ENCODE measurements around the gene OBP2A. TPM values are rescaled to one million over a fixed set of nuclear protein-coding genes. Genes with fewer than 3 reads are reported as not detected.

Gene OBP2A
- total RNA-seq, 4 donors from 2014 or later = not detected

- no peak for TF ChIP-seq POLR2A (IDR thresholded peaks at IDR 0.05)
- TF ChIP-seq CTCF (IDR thresholded peaks at IDR 0.05) = no peak
- H3K36me3 ChIP-seq = no peaks in the 10 kb centered on the region
- 69 to 73% methylated on average over 9 to 14 of the region's 14 CpGs for WGBS, 2 donors
- H3K9me3 ChIP-seq = no peaks in the 10 kb centered on the region
- no peak overlapping the region for H3K4me3 ChIP-seq (replicated peaks in 1 of 3)
- DNase-seq = no peak
- intact Hi-C loops (cut with DNase I) = no loop called here
- H3K27me3 ChIP-seq = no peaks in the 10 kb centered on the region
- no peaks in the 10 kb centered on the region for H3K4me1 ChIP-seq
- no peak overlapping the region for H3K27ac ChIP-seq
Observed at GRCh38 chr9:135551031-135551430, 5.1 kb downstream of the OBP2A start.

GRCh38 chr9:135551456-135551855 lies 5.5 kb downstream of the OBP2A start:
- no peak for TF ChIP-seq POLR2A (IDR thresholded peaks at IDR 0.05)
- no peak for TF ChIP-seq CTCF (IDR thresholded peaks at IDR 0.05)
- no peaks in the 10 kb centered on the region for H3K9me3 ChIP-seq
- no peak overlapping the region for H3K27ac ChIP-seq
- H3K4me3 ChIP-seq (replicated peaks in 1 of 3) = no peak overlapping the region
- H3K4me1 ChIP-seq = no peaks in the 10 kb centered on the region
- WGBS, 2 donors = 91% methylated on average over 7 to 13 of the region's 13 CpGs
- no peaks in the 10 kb centered on the region for H3K36me3 ChIP-seq
- no peaks in the 10 kb centered on the region for H3K27me3 ChIP-seq
- intact Hi-C loops (cut with DNase I) = no loop called here
- no peak for DNase-seq

GRCh38 chr9:135552021-135552697 lies 6.2 kb downstream of the OBP2A start:
- DNase-seq = no peak
- WGBS, 2 donors = 74 to 75% methylated on average over 13 to 18 of the region's 18 CpGs
- intact Hi-C loops (cut with DNase I) = no loop called here
- H3K4me3 ChIP-seq (replicated peaks in 1 of 3) = no peak overlapping the region
- no peaks in the 10 kb centered on the region for H3K4me1 ChIP-seq
- no peaks in the 10 kb centered on the region for H3K36me3 ChIP-seq
- no peaks in the 10 kb centered on the region for H3K27me3 ChIP-seq
- no peaks in the 10 kb centered on the region for H3K9me3 ChIP-seq
- H3K27ac ChIP-seq = no peak overlapping the region
- TF ChIP-seq CTCF (IDR thresholded peaks at IDR 0.05) (no peak), POLR2A (IDR thresholded peaks at IDR 0.05) (no peak)

- no peak overlapping the region for H3K4me3 ChIP-seq (replicated peaks in 1 of 3)
- TF ChIP-seq CTCF (IDR thresholded peaks at IDR 0.05) (no peak), POLR2A (IDR thresholded peaks at IDR 0.05) (no peak)
- WGBS, 2 donors = 81 to 94% methylated on average over 14 to 18 of the region's 19 CpGs
- intact Hi-C loops (cut with DNase I) = no loop called here
- no peak for DNase-seq
- no peaks in the 10 kb centered on the region for H3K36me3 ChIP-seq
- no peaks in the 10 kb centered on the region for H3K9me3 ChIP-seq
- no peaks in the 10 kb centered on the region for H3K27me3 ChIP-seq
- no peak overlapping the region for H3K27ac ChIP-seq
- no peaks in the 10 kb centered on the region for H3K4me1 ChIP-seq
Observed at GRCh38 chr9:135552698-135553171, 6.8 kb downstream of the OBP2A start.

GRCh38 chr9:135554718-135555117 lies 8.8 kb downstream of the OBP2A start:
- Histone ChIP-seq H3K27me3 (no peaks in the 10 kb centered on the region), H3K36me3 (no peaks in the 10 kb centered on the region), H3K4me3 (replicated peaks in 1 of 3) (no peak overlapping the region), H3K4me1 (no peaks in the 10 kb centered on the region), H3K9me3 (no peaks in the 10 kb centered on the region), H3K27ac (no peak overlapping the region)
- TF ChIP-seq CTCF (IDR thresholded peaks at IDR 0.05) (no peak), POLR2A (IDR thresholded peaks at IDR 0.05) (no peak)
- DNase-seq = no peak
- 85 to 86% methylated on average over 4 of the region's 4 CpGs for WGBS, 2 donors
- intact Hi-C loops (cut with DNase I) = no loop called here
